Ascending aorta (tissue), 2 donors: ENCODE measurements around the gene SYT8. TPM values are rescaled to one million over a fixed set of nuclear protein-coding genes. Genes with fewer than 3 reads are reported as not detected.
"Not testable (repeated sequence)": the region's sequence is repeated elsewhere in the genome, so short reads cannot be mapped to it uniquely, and the experiment has no call there.

ENCODE experiments used
- DNase-seq, 2 donors: peaks; one replicate each; pipeline ENCODE4 v3.0.0-alpha.2; 2019; ENCODE audit warnings: low spot score in 2 of 2
- H3K27ac ChIP-seq, 2 donors: fragments of 200-600 bp; sonication (generic); one replicate each; pipeline ENCODE4 v1.5.1; 2016 to 2017; ENCODE audit warnings: mild to moderate bottlenecking in 1 of 2
- H3K27me3 ChIP-seq: fragments of 200-600 bp; sonication (generic); one replicate; pipeline ENCODE4 v1.5.1; 2017
- H3K36me3 ChIP-seq, 2 donors: fragments of 200-600 bp; sonication (generic); one replicate each; pipeline ENCODE4 v1.5.1; 2016
- H3K4me1 ChIP-seq, 2 donors: fragments of 200-600 bp; sonication (generic); one replicate each; pipeline ENCODE4 v1.5.1; 2016 to 2017; ENCODE audit warnings: mild to moderate bottlenecking in 1 of 2
- H3K4me3 ChIP-seq, 2 donors: fragments of 200-600 bp; sonication (generic); one replicate each; pipeline ENCODE4 v1.5.1; 2016 to 2017; ENCODE audit warnings: mild to moderate bottlenecking in 1 of 2
- H3K9me3 ChIP-seq, 2 donors: fragments of 200-600 bp; sonication (generic); one replicate each; pipeline ENCODE4 v1.5.1; 2016
- CTCF ChIP-seq, 3 experiments: fragments of 200-600 bp in 2 of 3; fragments of 450-650 bp in 1 of 3; sonication (generic) in 2 of 3; IDR thresholded peaks; one replicate each; pipeline ENCODE4 v1.5.1; 2016 to 2019; ENCODE audit warnings: antibody characterized with exemption in 3 of 3, mild to moderate bottlenecking in 1 of 3, moderate library complexity in 1 of 3
- intact Hi-C: fragments of 100-400 bp; cut with DNase I; formaldehyde crosslinking; loops from one replicate; pipeline ENCODE4 v1.15.1; 2023
- total RNA-seq: library from RNA; depleted of rRNA; stranded (reverse); fragments of >200 nt; gene quantifications from one replicate; pipeline ENCODE4 v1.1.0, GENCODE V29; 2016

The SYT8 gene
- total RNA-seq, 1 donor from 2014 or later, result not detected

- Histone ChIP-seq H3K27ac (peak overlapping the region; percentile 87 to 91), H3K36me3 (peaks cover 20 to 32% of the 10 kb centered on the region in 2 donors), H3K4me3 (no peak overlapping the region), H3K27me3 (no peaks in the 10 kb centered on the region), H3K4me1 (peaks cover 4 to 26% of the 10 kb centered on the region in 2 donors), H3K9me3 (no peaks in the 10 kb centered on the region)
- intact Hi-C loops, result loop anchor here (5.0 kb wide), 3 partner anchors 35 to 270 kb away; partner anchors contain the start of genes SYT8 and TNNT3
- TF ChIP-seq CTCF (IDR thresholded peaks at IDR 0.05), result peak; percentile 74 to 92 (median 90)
- peak in 1 of 2 donors; percentile 84 for DNase-seq
Measured at GRCh38 chr11:1882265-1883238, 47.8 kb downstream of the SYT8 start.

- peaks cover 20 to 38% of the 10 kb centered on the region in 2 donors for H3K36me3 ChIP-seq
- intact Hi-C loops, result loop anchor here (5.0 kb wide), 3 partner anchors 34 to 269 kb away; partner anchors contain the start of genes SYT8 and TNNT3
- no peak overlapping the region for H3K27ac ChIP-seq
- H3K4me1 ChIP-seq, result peaks cover 4 to 23% of the 10 kb centered on the region in 2 donors
- TF ChIP-seq CTCF (IDR thresholded peaks at IDR 0.05), result no peak
- H3K27me3 ChIP-seq, result no peaks in the 10 kb centered on the region
- no peaks in the 10 kb centered on the region for H3K9me3 ChIP-seq
- no peak for DNase-seq
- H3K4me3 ChIP-seq, result no peak overlapping the region
Measured at GRCh38 chr11:1883346-1884302, 48.8 kb downstream of the SYT8 start.

DNA sequence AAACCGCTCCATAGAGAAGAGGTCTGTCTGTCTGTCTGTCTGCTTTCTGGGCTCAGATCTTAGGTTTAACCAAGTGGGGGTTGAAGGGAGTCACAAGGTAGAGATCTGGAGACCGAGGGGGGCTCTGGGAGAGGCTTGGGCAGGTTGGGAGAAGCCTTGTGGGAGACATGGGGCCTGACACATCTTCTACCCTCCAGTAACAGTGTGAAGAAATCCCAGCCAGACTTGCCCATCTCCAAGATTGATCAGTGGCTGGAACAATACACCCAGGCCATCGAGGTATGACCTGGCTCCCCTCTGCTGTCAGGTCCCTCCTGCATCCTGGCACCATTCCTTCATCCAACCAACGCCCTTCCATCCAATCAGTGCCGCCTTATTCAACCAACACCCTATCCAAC lies 49.5 kb downstream of the SYT8 start:
- no peak overlapping the region for H3K4me3 ChIP-seq
- no peaks in the 10 kb centered on the region for H3K9me3 ChIP-seq
- intact Hi-C loops, result loop anchor here (5.0 kb wide), 3 partner anchors 33 to 268 kb away; partner anchors contain the start of genes SYT8 and TNNT3
- H3K27ac ChIP-seq, result no peak overlapping the region
- no peaks in the 10 kb centered on the region for H3K27me3 ChIP-seq
- peaks cover 20 to 43% of the 10 kb centered on the region in 2 donors for H3K36me3 ChIP-seq
- peaks cover 4 to 23% of the 10 kb centered on the region in 2 donors for H3K4me1 ChIP-seq
- TF ChIP-seq CTCF (IDR thresholded peaks at IDR 0.05), result no peak
- DNase-seq, result no peak

GRCh38 chr11:1886551-1886950 lies 51.8 kb downstream of the SYT8 start:
- H3K4me1 ChIP-seq, H3K27ac ChIP-seq, H3K9me3 ChIP-seq, intact Hi-C loops, H3K27me3 ChIP-seq, H3K4me3 ChIP-seq, DNase-seq: not testable (repeated sequence)
- peaks cover 20 to 43% of the 10 kb centered on the region in 2 donors for H3K36me3 ChIP-seq

Other genes with a start within 250 kb of the SYT8 start
- not detected for gene KRTAP5-1, start 249.7 kb upstream of the SYT8 start, total RNA-seq
- gene KRTAP5-2, start 236.7 kb upstream of the SYT8 start, total RNA-seq, result not detected
- gene KRTAP5-3, start 226.5 kb upstream of the SYT8 start, total RNA-seq, result not detected
- gene KRTAP5-4, start 212.9 kb upstream of the SYT8 start, total RNA-seq, result not detected
- gene KRTAP5-5, start 205.2 kb upstream of the SYT8 start, total RNA-seq, result not detected
- gene KRTAP5-6, start 137.8 kb upstream of the SYT8 start, total RNA-seq, result not detected
- 2.9 TPM for gene IFITM10, start 84.4 kb upstream of the SYT8 start, total RNA-seq
- 777 TPM for gene CTSD, start 71.1 kb upstream of the SYT8 start, total RNA-seq
- not detected for gene TNNI2, start 4.0 kb downstream of the SYT8 start, total RNA-seq
- gene LSP1, start 18.1 kb downstream of the SYT8 start, total RNA-seq, result 41.9 TPM
- not detected for gene PRR33, start 56.9 kb downstream of the SYT8 start, total RNA-seq
- 10.1 TPM for gene TNNT3, start 84.7 kb downstream of the SYT8 start, total RNA-seq
- 117 TPM for gene MRPL23, start 112.3 kb downstream of the SYT8 start, total RNA-seq
- gene H19, start 162.9 kb downstream of the SYT8 start, total RNA-seq, result 539 TPM